ENCODE results near the gene MILR1.
A peak's percentile ranks its signal among the peaks of the same experiment; 100 is the strongest.
"Not testable (repeated sequence)": the region's sequence is repeated elsewhere in the genome, so short reads cannot be mapped to it uniquely, and the experiment has no call there.

The MILR1 gene

DNA sequence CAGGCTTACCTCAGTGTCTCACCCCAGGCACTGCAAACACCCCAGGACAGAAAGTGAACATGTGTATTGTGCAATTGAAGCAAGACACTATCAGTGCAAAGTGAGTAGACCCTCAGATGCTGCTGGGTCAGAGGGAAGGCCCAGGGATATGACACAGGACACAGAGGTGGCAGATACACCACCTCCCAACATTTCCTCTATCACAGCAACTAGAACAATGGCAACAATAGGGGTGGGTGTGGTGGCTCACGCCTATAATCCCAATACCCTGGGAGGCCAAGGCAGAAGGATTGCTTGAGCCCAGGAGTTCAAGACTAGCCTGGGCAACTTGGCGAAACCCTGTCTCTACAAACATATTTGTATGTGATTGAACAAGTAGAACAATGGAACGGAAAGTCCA, 22.5 kb downstream of the MILR1 start:
- no peak for DNase-seq (ENCODE audit: low read depth)

DNA sequence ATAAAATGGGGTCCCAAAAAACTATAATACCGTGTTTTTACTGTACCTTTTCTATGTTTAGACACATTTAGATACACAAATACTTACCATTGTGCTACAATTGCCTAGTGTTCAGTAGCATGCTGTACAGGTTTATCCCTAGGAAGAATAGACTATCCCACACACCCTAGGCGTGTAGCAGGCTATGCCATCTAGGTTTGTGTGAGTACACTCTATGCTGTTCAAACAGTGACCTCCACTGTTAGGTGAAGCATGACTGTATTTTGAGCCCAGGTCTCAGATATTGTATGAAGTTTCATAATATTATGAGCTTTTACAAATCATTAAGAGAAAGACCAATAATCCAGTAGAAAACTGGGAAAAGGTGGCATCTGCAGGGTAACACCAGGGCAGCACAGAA, 23.6 kb downstream of the MILR1 start:
- DNase-seq (ENCODE audit: low read depth), result no peak

DNA sequence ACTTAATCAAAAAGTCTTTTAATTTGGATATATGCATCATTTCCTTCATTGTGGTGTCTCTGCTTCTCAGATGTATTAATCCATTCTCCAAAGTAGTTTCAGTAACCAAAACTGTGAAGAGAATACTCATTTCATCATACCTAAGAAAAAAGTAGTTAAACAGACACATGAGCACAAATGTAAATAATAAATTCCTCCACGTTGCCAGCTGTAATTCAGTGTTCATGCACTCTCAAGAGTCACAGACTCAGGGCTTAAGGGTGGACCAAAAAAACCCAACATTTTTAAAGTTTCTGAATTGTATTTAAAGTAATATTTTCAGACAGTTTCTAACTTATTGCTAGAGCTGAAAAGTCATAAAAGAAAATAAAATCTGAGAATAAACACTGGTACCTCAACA, 28.9 kb downstream of the MILR1 start:
- no peak for DNase-seq (ENCODE audit: low read depth)

DNA sequence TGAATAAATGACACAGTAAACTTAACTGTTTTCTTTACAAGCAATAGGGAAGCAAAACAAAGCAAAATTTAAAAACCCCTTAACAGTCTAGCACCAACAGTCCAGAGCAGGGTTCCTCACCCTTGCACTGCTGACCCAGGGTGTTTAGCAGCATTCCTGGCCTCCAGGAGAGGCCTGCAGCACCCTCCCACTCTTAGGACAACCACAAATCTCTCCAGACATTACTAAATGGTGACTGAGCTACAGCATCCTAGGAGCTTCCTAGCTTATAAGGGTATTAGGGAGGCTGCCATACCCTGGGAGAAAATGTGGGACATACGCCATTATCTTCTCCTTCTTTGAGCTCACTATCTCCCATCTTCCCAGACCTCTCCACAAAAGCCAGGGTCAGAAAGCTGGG, 32.0 kb downstream of the MILR1 start:
- no peak for DNase-seq (ENCODE audit: low read depth)

DNA sequence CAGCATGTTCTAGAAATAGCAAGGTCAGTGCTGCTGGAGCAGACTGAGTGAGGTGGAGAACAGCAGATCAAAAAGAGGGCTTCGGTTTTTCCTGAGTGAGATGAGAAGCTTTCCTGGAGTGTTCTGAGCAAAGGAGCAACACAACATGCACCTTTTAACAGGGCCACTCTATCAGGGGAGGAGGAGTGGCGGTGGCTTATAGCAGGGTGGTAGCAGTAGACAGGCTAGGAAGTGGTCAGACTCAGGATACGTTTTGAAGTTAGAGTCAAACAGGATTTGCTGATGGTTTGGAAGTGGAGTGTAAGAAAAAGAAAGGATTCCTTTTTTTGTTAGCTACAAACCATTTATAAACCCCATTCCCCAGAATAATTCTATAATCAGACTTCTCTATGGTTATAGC, 35.5 kb downstream of the MILR1 start:
- DNase-seq (ENCODE audit: low read depth), result no peak

DNA sequence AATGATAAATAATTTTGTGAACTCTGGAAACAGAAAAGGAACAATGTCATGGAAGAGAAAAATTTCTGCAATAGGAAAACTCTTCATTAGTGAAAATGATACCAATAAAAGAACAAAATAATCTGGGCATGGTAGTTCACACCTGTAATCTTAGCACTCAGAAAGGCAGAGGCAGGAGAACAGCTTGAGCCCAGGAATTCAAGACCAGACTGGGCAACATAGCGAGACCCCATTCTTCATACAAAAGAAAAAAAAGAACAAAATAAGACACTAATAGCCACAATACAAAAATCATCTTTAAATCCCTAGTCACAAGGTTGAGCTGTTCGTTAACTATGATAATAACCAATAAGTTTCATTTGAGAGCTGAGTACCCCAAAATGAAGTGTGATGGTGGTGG, 39.4 kb downstream of the MILR1 start:
- no peak for DNase-seq (ENCODE audit: low read depth)

DNA sequence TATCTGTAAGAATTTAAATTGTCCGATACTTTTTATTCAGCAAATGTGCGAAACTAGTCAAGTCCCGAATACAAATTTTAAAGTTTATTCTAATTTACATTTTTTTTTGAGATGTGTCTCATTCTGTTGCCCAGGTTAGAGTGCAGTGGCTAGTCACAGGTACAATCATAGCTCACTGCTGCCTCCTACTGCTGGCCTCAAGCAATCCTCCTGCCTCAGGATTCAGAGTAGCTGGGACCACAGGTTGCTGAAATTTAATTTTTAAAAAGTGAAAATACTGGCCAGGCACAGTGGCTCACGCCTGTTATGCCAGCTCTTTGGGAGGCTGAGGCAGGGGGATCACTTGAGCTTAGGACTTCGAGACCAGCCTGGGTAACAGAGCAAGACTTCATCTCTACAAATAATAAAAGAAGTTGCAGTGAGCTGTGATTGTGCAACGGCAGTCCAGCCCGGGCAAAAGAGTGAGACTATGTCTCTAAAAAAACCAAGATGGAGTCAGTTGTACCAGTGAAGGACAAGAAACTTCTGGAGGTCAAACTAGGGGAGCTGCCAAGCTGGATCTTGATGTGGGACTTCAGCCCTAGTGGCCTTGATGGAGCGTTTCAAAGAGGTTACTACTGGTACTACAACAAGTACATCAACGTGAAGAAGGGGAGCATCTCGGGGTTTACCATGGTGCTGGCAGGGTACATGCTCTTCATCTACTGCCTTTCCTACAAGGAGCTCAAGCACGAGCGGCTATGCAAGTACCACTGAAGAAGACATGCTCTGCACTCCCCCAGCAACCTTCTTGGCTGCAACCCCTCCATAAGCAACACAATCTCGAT, 42.3 kb downstream of the MILR1 start:
- no peak for DNase-seq (ENCODE audit: low read depth)

DNA sequence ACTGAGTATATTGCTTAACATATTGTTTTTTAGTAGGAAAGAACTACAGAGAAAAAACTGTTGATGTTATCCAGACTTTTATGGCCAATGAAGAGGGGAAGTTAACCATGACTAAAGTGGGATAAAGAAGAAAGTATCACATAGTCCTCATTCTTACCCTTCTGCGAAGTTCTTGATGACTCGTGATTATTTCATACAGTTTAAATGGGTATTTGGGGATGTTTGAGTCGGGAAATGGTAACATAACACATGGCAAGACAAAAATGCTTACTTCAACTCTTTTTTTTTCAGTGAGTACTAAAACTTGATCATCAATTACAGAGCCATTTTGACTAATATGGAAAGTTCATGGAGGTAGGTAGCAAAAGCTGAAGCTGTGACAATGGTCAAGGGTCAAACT, 43.1 kb downstream of the MILR1 start:
- DNase-seq (ENCODE audit: low read depth), result no peak

DNA sequence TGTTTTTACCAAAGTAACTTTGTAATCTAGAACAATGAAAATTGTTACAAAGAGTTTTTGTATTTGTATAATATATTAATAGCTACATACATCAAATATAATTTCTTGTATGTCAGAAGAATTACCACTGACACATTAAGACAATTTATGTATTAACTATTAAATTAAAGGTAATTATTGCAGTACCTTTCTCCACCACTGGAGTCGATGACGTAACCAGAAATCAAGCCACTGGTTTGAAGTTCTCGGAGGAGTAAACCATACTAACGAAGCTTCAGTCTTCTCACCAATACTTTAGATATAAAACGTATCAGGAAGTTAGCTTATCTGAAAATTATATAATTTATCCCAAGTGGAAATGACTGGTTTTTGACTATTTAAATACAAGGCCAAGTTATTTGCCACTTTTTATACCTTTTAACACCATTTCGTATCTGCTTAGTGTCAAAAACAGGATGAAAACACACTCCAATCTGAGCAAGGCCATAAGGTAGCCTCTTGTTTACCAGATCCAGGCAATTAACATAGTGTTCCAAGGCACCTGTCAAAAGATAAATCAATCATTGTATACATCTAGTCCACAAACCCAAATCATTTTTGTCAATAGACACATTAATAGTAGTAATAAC, 43.7 kb downstream of the MILR1 start:
- no peak for DNase-seq (ENCODE audit: low read depth)

DNA sequence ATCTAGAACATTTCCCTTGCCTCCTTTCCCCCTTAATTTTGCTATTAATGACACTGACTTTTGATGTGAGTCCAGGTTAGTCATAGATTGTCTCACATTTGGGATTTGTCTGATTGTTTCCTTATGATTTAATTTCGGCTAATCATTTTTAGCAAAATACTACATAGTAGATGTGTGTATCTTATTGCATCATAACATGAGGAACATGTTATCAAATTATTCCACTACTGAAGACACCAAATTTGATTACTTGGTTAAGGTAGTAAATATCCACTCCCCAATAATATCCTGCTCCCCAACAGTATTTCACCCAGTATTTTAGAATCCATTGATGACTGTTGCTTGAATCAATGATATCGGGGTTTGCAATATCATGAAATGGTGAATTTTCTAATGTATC, 45.2 kb downstream of the MILR1 start:
- no peak for DNase-seq (ENCODE audit: low read depth)

DNA sequence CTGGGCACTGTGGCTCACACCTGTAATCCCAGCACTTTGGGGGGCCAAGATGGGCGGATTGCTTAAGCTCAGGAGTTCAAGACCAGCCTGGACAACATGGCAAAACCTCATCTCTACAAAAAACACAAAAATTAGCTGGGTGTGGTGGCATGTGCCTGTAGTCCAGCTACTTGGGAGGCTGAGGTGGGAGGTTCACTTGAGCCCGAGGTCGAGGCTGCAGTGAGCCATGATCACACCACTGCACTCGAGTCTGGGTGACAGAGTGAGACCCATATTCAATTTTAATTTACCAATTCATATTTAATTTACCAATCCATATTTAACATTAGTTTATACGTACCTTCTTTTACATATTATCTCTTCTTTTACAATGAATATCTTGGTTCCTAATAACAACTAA, 46.4 kb downstream of the MILR1 start:
- DNase-seq (ENCODE audit: low read depth), result not testable (repeated sequence)

DNA sequence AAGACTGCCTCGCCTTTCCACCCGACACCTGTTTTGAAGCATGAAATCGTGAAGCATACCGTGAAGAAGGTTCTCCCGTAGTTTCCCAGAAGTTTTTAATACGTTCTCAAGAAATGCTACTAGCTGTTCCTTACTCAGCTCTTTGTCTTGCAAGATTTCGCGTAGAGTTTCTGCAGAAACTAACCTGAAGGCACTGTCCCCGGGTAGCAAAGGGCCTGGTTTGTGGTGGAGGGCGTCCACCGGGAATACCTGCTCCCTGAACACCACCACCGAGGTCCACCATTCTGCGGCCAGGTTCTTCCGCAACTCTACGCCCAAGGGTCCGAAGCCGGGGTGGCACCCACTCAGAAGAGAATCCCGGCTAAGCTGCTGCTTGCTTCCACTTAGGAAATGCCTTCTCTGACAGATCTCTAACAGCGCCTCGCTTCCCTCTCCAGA, 47.5 kb downstream of the MILR1 start:
- no peak for DNase-seq (ENCODE audit: low read depth)

DNA sequence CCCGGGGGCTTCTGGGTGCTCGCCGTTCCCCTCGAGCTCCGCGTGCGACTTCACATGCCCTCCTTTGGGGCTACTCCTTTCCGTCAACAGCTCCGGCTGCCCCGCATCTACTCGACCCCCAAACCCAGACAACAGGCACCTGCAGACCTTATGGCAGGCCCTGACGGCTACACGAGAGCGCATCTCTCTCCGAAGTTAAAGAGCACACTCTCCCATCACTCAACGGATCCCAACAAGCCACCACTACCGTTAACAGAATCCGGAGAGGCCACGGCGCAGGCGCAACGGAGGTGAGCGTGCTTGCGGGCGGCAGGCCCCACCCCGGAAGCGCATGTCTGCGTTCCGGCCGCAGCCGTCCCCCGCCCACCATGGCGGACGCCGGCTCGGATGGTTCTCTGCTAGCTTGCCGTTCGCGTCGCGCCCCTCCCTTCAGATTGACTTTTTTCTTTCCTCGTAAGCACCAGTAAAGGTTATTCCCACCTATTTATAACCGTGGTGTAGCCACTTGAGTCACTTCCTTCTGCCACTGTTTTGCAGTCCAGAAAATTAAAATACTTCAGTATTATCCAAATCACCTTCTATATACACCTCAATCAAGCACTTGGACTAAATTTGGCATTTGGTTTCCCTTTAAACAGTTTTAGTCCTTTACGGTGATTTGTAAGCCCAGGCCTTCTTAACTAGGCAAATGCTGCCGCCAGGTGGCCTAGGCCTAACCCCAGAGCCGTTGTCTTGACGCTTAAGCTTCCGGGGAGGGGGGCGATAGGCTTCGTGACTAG, 48.1 kb downstream of the MILR1 start, which contains the start of gene POLG2:
Gene POLG2, minus strand, starts transcription at position 269 of the 779 bp plus-strand sequence. Its CDS starts 86 bp downstream, at position 183.
- peak; percentile 93 for DNase-seq (ENCODE audit: low read depth)

DNA sequence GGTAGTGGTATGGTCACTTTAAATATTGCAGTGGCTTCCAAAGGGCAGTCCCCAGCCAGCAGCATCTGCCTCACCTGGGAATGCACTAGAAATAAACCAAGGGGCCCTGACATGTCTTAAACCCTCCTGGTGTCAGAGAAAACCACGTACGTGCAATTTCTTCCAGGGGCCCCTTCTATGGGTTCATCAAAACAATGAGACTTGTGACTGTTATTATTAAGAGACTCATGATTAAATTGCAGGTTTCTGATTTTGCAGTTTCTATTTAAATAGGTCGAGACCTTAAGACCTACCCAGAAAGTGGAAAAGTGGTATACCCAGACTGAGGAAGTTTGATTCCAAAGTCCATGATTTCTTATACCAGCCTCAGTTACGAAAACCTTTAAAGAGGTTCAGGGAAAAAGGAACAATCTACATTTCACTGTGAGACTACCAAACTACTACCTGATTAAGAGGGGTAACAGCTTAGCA, 48.7 kb downstream of the MILR1 start:
- no peak for DNase-seq (ENCODE audit: low read depth)

DNA sequence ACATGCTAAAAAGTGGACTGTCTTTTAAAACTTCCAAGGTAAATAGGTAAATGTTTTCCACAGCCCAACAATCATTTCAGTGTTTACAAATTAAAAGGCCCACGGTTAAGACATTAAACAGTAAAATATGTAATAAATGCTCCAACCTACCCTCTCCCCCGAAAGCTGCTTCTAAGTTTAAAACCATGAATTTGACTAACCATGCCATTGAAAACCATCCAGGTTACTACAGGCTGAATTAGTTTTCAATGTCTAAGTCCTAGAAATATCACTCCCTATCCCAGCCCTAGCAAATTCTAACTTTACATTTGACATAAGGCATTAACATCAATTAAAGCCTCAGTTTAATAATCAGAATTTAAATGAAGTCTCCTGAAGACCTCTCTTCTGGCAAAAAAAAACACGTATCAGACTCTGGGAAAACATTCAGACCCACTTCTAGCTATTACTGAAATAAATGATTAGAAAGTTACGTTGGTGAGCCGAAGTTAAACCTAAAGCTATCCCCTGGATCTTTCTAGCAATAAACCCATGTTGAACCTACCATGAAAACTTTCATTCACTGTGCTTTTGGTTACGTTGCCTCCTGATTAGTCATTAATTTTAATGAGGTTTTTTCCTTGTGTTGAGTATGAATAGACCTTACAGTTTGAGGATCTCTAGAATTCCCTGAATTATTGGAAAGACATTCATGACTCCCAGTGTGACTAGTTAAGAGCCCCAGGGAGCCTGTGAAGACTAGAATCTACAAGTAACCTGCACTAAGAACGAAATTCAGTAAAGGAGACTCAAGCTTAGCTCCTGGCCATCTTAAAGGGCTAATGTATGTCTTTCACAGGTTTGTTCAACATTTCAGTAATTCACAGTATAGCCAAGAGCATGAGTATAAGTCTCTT, 49.6 kb downstream of the MILR1 start:
- no peak for DNase-seq (ENCODE audit: low read depth)

DNA sequence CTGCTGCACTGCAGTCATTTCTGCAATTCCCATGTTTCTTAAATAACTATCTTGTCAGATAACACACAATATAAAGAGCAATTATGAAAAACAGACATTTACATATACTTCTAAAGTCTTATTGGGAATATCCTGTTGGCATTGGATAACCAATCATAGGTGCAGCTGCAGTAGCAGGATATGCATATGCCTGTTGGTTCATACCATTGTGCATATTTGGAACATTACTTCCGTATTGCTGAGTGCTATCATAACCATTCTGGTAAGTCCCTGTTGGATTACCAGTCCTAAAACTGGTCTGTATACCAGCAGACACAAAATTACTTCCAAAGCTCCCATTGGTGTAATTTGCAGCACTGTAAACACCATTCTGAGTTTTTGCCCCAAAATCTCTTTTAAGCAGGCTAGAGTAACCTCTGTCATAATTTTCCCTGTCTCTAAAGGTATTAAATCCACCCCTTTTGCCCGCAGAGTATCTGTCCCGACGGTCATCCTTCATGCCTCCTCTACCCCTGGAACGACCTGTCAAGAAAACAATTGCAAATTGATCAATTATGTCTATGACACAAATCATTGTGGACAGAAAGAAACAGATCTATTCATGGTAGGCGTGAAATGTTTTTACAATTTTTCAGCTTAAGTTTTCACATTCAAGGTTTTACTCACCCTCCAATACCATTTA, 51.0 kb downstream of the MILR1 start:
- no peak for DNase-seq (ENCODE audit: low read depth)

DNA sequence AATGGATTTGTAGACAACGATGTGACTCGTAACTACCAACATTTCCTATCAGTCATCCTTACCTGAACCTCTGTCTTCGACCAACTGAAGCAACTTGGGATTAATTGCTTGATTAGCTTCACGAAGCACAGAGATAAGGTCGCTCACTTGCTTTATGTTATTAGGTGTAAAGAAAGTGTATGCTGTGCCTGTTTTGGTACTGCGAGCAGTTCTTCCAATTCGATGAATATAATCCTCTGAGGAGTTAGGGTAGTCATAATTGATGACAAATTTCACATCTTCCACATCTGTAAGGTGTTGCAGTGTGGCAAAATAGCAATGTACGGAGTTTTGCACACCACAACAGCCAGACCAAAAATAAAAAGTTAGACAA, 51.6 kb downstream of the MILR1 start:
- DNase-seq (ENCODE audit: low read depth), result no peak

DNA sequence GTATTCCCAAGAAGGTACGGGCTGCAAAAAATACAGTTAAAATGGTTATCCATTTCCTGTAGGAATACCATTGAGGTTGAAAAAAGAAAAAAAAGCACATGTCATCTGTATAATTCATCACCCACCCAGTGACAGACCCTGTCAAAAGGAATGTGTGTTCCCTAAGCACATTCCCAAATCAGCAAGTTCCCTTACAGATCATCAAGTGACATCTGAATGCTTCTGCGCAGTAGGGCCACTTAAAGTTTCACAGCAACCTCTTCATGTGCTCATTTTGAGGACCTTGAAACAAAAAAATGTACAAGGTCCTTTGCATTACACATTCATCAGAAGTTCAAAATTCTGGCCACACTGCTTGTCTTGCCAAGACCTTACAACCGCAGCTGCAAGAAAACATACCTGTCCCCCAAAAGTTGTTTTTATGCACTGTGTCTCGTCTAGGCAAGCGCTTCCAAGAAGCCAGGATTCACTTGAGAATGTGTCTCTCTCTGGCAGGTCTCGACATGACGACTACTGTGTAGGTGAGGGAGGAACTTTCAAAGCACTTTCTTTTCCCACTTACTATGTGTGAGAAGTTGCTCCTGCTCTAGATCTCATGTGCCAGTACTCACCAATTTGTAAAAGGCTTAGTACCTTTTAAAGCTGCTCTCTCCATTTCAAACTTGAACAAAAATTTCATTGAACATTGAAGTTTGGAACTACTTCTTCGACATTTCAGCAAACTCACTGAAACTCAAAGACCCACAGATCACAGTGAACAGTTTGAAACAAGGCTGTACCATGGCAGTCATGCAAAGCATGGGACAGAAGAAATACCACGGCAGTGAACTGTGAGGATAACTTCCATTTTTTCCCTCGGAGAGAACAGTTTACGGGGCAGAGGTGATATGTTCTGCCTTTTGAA, 52.2 kb downstream of the MILR1 start:
- DNase-seq (ENCODE audit: low read depth), result no peak

DNA sequence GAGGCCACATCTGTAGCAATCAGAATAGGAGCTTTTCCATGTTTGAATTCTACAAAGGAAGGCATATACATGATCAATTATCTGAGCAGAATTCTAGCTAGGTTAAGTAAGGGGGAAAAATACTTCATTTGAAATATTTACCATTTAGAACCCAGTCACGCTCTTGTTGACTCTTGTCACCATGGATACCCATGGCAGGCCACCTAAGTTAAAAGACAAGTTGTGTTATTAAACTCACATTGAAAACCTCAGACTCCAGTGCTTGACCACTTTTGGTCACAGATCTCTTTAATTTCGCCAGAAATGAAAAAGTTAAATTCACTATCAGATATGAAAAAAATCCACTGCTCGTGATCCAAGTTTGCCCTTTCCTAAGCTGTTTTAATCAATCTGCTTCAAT, 53.1 kb downstream of the MILR1 start:
- DNase-seq (ENCODE audit: low read depth), result no peak

DNA sequence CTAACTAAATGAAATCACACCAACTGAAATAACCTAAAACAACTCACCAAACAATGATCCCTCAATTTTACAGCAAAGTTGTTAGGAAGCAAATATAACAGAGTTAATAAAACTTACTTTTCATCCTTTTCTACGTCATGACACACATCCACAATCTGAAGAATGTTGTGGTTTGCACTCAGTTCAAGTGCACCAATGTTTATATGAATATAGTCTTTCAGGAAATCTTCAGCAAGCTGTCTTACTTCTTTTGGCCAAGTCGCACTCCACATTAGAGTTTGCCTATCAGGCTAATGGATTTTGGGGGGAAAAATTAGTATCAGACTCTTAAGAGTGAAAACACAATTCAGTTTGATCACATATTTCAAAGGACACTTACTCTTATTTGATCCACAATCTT, 53.9 kb downstream of the MILR1 start:
- no peak for DNase-seq (ENCODE audit: low read depth)

Measured in stimulated activated CD8-positive, alpha-beta memory T cell treated with anti-CD3 and anti-CD28 coated beads, Interleukin-12 subunit alpha, Interleukin-12 subunit beta, amount 100 ng/mL, for 4 hours (primary cell).